GM12872 (cell line): ENCODE data around the gene FNIP2.

Experiments used
- CTCF ChIP-seq: IDR thresholded peaks from 3 replicates; pipeline ENCODE4 v1.5.1; 2011; ENCODE audit warnings: low read depth, mild to moderate bottlenecking, low read length, moderate library complexity; ENCODE audit not compliant: insufficient read depth

FNIP2 gene

GRCh38 chr4:158778712-158779111 is 9.9 kb downstream of the FNIP2 start:
- no peak for TF ChIP-seq CTCF

- no peak for TF ChIP-seq CTCF
Observed at GRCh38 chr4:158781963-158782362, 13.1 kb downstream of the FNIP2 start.

- no peak for TF ChIP-seq CTCF
Observed at GRCh38 chr4:158782551-158783360, 13.9 kb downstream of the FNIP2 start.

GRCh38 chr4:158783785-158784184 is 15.0 kb downstream of the FNIP2 start:
- TF ChIP-seq CTCF: no peak

- no peak for TF ChIP-seq CTCF
Observed at GRCh38 chr4:158785718-158786117, 16.9 kb downstream of the FNIP2 start.

GRCh38 chr4:158786121-158786601 is 17.3 kb downstream of the FNIP2 start:
- TF ChIP-seq CTCF: no peak

- TF ChIP-seq CTCF: no peak
Observed at GRCh38 chr4:158786955-158787354, 18.1 kb downstream of the FNIP2 start.
